ENCODE measurements around the gene AP2A2.

GRCh38 chr11:987671-988070 lies 62.0 kb downstream of the AP2A2 start:
- TF ChIP-seq CTCF (IDR thresholded peaks at IDR 0.05), result no peak
- TF ChIP-seq POLR2A (IDR thresholded peaks at IDR 0.05), result no peak
